Upper lobe of left lung (tissue), 4 donors: Measurements from ENCODE around the gene USP34.

Source experiments
- CTCF ChIP-seq, 6 experiments: fragments of 450-650 bp in 4 of 6; fragments of 200-600 bp in 2 of 6; sonication (generic) in 2 of 6; IDR thresholded peaks; one replicate each; pipeline ENCODE4 v1.5.1; 2016 to 2019; ENCODE audit warnings: antibody characterized with exemption in 6 of 6
- EP300 ChIP-seq, 4 donors: sonication (generic); formaldehyde crosslinking; IDR thresholded peaks; one replicate each; pipeline ENCODE4 v1.5.1; 2017; ENCODE audit warnings: antibody characterized with exemption in 4 of 4, control low read depth in 2 of 4
- POLR2A ChIP-seq, 4 donors: fragments of 450-650 bp; IDR thresholded peaks; one replicate each; pipeline ENCODE4 v1.5.1; 2016 to 2017; ENCODE audit warnings: antibody characterized with exemption in 4 of 4, mild to moderate bottlenecking in 2 of 4
- POLR2AphosphoS5 ChIP-seq, 2 donors: sonication (generic); formaldehyde crosslinking; IDR thresholded peaks; one replicate each; pipeline ENCODE4 v1.5.1; 2017; ENCODE audit warnings: antibody characterized with exemption in 2 of 2

- no peak for TF ChIP-seq CTCF (IDR thresholded peaks at IDR 0.05)
- TF ChIP-seq EP300 (IDR thresholded peaks at IDR 0.05), result no peak
- no peak for TF ChIP-seq POLR2A (IDR thresholded peaks at IDR 0.05)
- TF ChIP-seq POLR2AphosphoS5 (IDR thresholded peaks at IDR 0.05), result no peak
Measured at GRCh38 chr2:61184263-61184662, 286.6 kb downstream of the USP34 start.
